Esophagus squamous epithelium (tissue), 4 donors: ENCODE data around the gene RCC2.

Experiments
- POLR2A ChIP-seq, 4 donors: fragments of 450-650 bp; IDR thresholded peaks; one replicate each; pipeline ENCODE4 v1.6.1; 2017; ENCODE audit warnings: antibody characterized with exemption in 4 of 4, mild to moderate bottlenecking in 4 of 4, moderate library complexity in 3 of 4
- TF ChIP-seq, protein P1 (sequence below), 6 experiments: fragments of 450-650 bp in 4 of 6; fragments of 200-600 bp in 2 of 6; sonication (generic) in 2 of 6; IDR thresholded peaks; one replicate each; pipeline ENCODE4 v1.5.1; 2016 to 2019; ENCODE audit warnings: antibody characterized with exemption in 6 of 6, mild to moderate bottlenecking in 4 of 6, moderate library complexity in 4 of 6

DNA sequence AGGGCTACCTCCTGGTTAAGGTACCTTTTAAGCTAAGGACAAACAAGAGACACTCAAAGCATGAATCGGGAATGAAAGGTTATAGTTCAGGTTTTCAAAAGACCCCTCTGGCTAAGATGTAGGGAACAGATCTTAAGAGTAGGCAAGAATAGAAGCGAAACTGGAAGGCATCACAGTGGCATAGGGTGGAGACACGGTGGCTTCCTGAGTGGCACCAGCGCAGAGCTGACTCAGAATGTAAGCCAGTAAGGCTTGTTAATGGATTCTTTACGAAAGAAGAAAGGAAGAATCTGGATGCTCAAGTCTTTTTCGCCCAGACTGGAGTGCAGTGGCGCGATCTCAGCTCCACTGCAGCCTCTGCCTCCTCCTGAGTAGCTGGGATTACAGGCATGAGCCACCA lies 46.2 kb downstream of the RCC2 start:
- TF ChIP-seq, protein P1, sequence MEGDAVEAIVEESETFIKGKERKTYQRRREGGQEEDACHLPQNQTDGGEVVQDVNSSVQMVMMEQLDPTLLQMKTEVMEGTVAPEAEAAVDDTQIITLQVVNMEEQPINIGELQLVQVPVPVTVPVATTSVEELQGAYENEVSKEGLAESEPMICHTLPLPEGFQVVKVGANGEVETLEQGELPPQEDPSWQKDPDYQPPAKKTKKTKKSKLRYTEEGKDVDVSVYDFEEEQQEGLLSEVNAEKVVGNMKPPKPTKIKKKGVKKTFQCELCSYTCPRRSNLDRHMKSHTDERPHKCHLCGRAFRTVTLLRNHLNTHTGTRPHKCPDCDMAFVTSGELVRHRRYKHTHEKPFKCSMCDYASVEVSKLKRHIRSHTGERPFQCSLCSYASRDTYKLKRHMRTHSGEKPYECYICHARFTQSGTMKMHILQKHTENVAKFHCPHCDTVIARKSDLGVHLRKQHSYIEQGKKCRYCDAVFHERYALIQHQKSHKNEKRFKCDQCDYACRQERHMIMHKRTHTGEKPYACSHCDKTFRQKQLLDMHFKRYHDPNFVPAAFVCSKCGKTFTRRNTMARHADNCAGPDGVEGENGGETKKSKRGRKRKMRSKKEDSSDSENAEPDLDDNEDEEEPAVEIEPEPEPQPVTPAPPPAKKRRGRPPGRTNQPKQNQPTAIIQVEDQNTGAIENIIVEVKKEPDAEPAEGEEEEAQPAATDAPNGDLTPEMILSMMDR (IDR thresholded peaks at IDR 0.05) = no peak
- no peak for TF ChIP-seq POLR2A (IDR thresholded peaks at IDR 0.05)
